Inferior parietal cortex (tissue), 1 donor: ENCODE results near the gene FKRP.
"Not testable (repeated sequence)": the region's sequence is repeated elsewhere in the genome, so short reads cannot be mapped to it uniquely, and the experiment has no call there.

Source experiments
- DNase-seq: peaks from one replicate; pipeline ENCODE4 v3.0.0-alpha.2; 2016; ENCODE audit errors: extremely low spot score

Gene FKRP

GRCh38 chr19:46786236-46787039 is 40.6 kb downstream of the FKRP start:
- DNase-seq = peak; percentile 49

DNA sequence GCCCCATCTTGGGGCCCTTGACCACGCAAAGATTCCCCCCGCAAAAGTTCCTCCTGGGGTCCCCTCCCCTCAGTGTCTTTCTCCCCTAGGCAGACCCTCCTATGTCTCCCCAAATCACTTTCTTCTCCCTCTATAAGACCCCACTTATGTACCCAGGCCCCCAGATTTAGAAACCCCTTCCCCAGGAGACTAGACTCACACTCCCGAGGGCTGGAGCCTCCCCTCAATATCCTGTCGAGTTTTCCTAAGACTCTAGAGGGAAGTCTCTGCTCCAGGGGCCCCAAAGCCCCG is 41.1 kb downstream of the FKRP start:
- DNase-seq = no peak

- DNase-seq = no peak
Observed at GRCh38 chr19:46787331-46788261, 41.7 kb downstream of the FKRP start.

GRCh38 chr19:46788262-46788967 is 42.6 kb downstream of the FKRP start, which contains the start of gene SLC1A5:
Gene SLC1A5, minus strand, starts transcription at chr19:46788594. Its CDS starts 629 bp downstream, at chr19:46787965.
- peak; percentile 57 for DNase-seq

DNA sequence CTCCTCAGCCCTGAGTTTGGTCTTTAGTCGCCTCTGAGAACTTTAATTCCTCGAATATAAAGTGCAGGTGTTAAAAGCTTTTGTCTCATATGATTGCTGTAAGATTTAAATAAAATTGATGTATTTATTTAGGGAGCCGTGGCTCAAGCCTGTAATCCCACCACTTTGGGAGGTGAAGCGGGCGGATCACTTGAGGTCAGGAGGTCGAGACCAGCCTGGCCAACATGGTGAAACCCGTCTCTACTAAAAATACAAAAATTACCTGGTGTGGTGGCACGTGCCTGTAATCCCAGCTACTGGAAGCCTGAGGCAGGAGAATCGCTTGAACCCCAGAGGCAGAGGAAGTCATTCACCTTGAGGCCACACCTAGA is 43.1 kb downstream of the FKRP start:
- DNase-seq = no peak

DNA sequence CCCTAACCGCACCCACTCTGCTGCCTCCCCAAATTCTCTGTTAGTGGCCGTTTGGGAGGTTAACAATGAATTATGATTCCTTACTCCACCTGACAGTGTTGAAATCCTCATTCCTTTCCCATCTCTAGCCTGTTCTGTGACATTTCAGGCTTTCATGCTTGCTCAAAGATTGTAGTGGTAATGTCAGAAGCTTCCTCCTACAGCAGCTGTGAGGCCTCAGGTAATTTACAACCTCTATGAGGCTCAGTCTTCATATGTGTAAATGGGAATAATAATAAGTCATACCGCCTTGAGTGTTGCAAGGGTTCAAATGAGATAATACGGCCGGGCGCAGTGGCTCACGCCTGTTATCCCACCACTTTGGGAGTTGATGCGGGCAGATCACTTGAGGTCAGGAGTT is 43.5 kb downstream of the FKRP start:
- no peak for DNase-seq

DNA sequence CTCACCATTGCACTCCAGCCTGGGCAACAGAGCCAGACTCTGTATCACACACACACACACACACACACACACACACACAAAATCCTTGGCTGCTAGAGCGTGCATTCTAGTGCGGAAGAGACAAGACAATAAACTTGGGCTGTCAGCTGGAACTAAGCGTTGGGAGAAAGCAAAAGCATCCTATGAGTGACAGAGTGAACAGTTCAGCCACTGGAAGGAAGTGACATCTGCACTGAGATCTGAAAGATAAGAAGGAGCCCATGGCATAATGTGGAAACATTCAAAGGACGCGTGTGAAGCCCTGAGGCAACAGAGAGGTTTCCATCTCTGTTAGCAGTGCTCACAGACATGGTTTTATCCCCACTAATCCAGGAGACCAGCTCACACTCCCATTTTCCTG is 46.1 kb downstream of the FKRP start:
- DNase-seq = no peak

DNA sequence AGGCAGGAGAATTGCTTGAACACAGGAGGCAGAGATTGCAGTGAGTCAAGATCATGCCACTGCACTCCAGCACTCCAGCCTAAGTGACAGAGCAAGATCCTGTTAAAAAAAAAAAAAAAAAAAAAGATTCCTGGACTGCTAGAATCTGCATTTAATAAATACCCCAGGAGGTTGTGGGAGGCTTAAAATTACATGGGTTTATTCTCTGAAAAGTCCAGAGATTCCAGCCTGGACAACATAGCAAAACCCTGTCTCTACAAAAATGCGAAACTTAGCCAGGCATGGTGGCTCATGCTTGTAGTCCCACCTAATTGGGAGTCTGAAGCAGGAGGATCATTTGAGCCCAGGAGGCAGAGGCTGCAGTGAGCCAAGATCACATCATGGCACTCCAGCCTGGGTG is 52.0 kb downstream of the FKRP start:
- DNase-seq = no peak

GRCh38 chr19:46798713-46799112 is 52.9 kb downstream of the FKRP start:
- DNase-seq = no peak

GRCh38 chr19:46802152-46802551 is 56.3 kb downstream of the FKRP start:
- no peak for DNase-seq

DNA sequence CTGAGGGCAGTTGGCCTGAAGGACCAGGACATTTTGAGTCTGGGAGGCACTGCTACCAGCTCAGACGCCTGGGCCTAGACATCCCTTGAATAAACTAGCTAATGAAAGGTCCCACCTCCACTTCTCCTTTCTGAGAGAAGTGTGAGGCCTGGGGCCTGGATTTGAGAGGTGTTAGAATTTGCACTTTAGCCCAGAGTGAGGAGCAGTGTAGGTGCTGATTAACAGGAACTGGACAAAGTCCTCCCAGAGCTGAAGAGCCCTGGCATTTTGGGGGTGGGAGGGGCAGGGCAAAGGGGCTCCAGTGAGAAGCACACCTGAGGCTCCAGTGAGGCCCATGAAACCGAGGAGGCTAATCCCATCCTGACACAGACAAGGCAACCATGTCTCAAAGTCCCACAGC is 57.7 kb downstream of the FKRP start:
- DNase-seq = no peak

GRCh38 chr19:46804432-46804831 is 58.6 kb downstream of the FKRP start:
- DNase-seq = not testable (repeated sequence)

DNA sequence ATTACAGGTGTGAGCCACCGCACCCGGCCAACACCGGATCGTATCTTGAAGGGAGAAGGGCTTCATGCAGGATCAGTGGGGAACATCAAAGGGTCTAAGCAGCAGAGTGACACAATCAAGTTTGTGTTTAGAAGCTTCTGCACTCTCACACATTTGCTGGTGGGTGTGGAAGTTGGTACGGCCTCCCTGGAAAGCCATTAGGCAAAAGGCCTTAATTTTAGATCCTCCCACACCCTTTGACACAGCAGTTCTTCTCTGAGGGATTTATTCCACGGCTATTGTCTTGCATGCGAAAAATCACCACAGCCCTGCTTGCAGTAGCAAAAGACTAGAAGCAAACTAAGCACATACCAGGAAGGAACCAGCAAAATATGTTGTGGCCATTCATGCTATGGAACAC is 60.8 kb downstream of the FKRP start:
- DNase-seq = peak; percentile 13
